Panc1 (cell line): Measurements from ENCODE around the gene WFDC10A. TPM values are rescaled to one million over a fixed set of nuclear protein-coding genes. Genes with fewer than 3 reads are reported as not detected.

ENCODE experiments used
- ATAC-seq: fragments of 200-7000 bp; cut with Tn5 transposase; 2 replicates; pipeline ENCODE4 v1.9.1; 2020; ENCODE audit warnings: mild to moderate bottlenecking, moderate library complexity
- BruUV-seq: library from RNA; stranded (reverse); fragments of 400-500 nt; replicated peaks from 2 replicates; lab custom pipeline; 2021; lab: Mats Ljungman, UMichigan
- CTCF ChIA-PET: fragments of 300-600 bp; sonication (Branson Sonifier 250); formaldehyde crosslinking; loops from one replicate; lab custom pipeline; 2022; ENCODE audit warnings: antibody characterized with exemption; lab: Charles Lee
- POLR2A ChIA-PET: fragments of 300-600 bp; sonication (Branson Sonifier 250); formaldehyde crosslinking; loops from one replicate; lab custom pipeline; 2022; ENCODE audit warnings: antibody characterized with exemption; lab: Charles Lee
- DNase-seq: peaks from one replicate; pipeline ENCODE4 v3.0.0-alpha.2; 2010; ENCODE audit warnings: low read depth, low spot score
- H3K27ac ChIP-seq: 2 replicates; pipeline ENCODE4 v1.5.1; 2011; ENCODE audit warnings: mild to moderate bottlenecking, low read length, inconsistent platforms
- H3K27me3 ChIP-seq: fragments of 200-500 bp; sonication (Bioruptor generic); 2 replicates; pipeline ENCODE4 v1.6.0; 2014; ENCODE audit warnings: low read length, inconsistent platforms; ENCODE audit not compliant: control insufficient read depth, insufficient read depth
- H3K36me3 ChIP-seq: fragments of 200-500 bp; sonication (Bioruptor generic); 2 replicates; pipeline ENCODE4 v1.5.1; 2014; ENCODE audit warnings: inconsistent platforms, mild to moderate bottlenecking, low read length, moderate library complexity; ENCODE audit not compliant: control insufficient read depth, insufficient read depth
- H3K4me1 ChIP-seq: 2 replicates; pipeline ENCODE4 v1.5.1; 2011; ENCODE audit warnings: inconsistent platforms, mild to moderate bottlenecking, low read length, moderate library complexity; ENCODE audit not compliant: control insufficient read depth, insufficient read depth
- H3K4me3 ChIP-seq, 2 experiments: 2 replicates each; pipeline ENCODE4 v1.5.1; 2011 to 2012; ENCODE audit warnings: low read depth in 2 of 2, low read length in 2 of 2, mild to moderate bottlenecking in 2 of 2, inconsistent platforms in 1 of 2, moderate library complexity in 1 of 2
- H3K9me3 ChIP-seq: fragments of 200-500 bp; sonication (Bioruptor generic); 2 replicates; pipeline ENCODE4 v1.5.1; 2014; ENCODE audit warnings: low read depth, mild to moderate bottlenecking, inconsistent platforms, low read length, moderate library complexity; ENCODE audit not compliant: control insufficient read depth, insufficient read depth
- POLR2AphosphoS5 ChIP-seq: IDR thresholded peaks from 2 replicates; pipeline ENCODE4 v1.6.1; 2012; ENCODE audit warnings: mild to moderate bottlenecking, low read depth, low read length, moderate library complexity
- SIN3A ChIP-seq: IDR thresholded peaks from 2 replicates; pipeline ENCODE4 v1.6.1; 2012; ENCODE audit warnings: low read depth, mild to moderate bottlenecking, low read length, moderate library complexity, borderline replicate concordance; ENCODE audit not compliant: insufficient read depth
- TCF7L2 ChIP-seq: IDR thresholded peaks from 2 replicates; pipeline ENCODE4 v1.6.1; 2011; ENCODE audit warnings: mild to moderate bottlenecking, low read depth, low read length, inconsistent platforms
- in situ Hi-C: cut with HindIII; loops from 2 replicates; pipeline ENCODE4 v1.10.0; 2016; ENCODE audit warnings: low sequenced_read_pairs, low pct_unique_long_range_greater_than_20kb
- intact Hi-C: fragments of 100-400 bp; cut with micrococcal nuclease; formaldehyde crosslinking; loops from one replicate; pipeline ENCODE4 v1.10.0; 2022; ENCODE audit not compliant: unreplicated experiment
- total RNA-seq: library from RNA; stranded (reverse); gene quantifications from one replicate; pipeline ENCODE4 v1.2.1, GENCODE V29; 2021; ENCODE audit not compliant: unreplicated experiment
- TF ChIP-seq, protein P1 (sequence below): fragments of 450-650 bp; IDR thresholded peaks from 2 replicates; pipeline ENCODE4 v1.5.1; 2017; ENCODE audit warnings: mild to moderate bottlenecking
- TF ChIP-seq, protein P2 (sequence below), 2 experiments: IDR thresholded peaks; 2 replicates each; pipeline ENCODE4 v1.6.1; 2011 to 2012; ENCODE audit warnings: low read depth in 2 of 2, control low read depth in 1 of 2, low read length in 1 of 2, mild to moderate bottlenecking in 1 of 2, moderate library complexity in 1 of 2; ENCODE audit not compliant: insufficient read depth in 1 of 2

WFDC10A gene
- total RNA-seq, 1 experiment from 2014 or later, result not detected

DNA sequence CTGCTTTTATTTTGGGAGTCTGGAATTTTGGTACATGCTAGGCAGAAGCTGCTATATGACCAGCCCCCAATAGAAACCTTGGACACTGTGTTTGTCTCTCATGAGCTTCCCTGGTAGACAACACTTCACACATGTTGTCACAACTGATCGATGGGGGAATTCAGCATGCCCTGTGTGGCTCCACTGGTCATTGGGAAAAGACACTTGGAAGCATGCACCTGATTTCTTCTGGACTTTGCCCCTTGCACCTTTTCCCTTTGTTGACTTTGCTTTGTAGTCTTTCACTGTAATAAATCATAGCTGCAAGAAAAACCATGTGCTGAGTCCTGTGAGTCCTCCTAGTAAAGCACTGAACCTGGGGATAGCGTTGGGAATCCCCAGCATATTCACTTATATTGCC is 7.9 kb upstream of the WFDC10A start:
- no peaks in the 10 kb centered on the region for H3K4me1 ChIP-seq
- no TSS peak for BruUV-seq
- POLR2A ChIA-PET, result no interaction called here
- H3K27me3 ChIP-seq, result no peaks in the 10 kb centered on the region
- no peak overlapping the region for H3K4me3 ChIP-seq
- ATAC-seq, result no peak
- no peak for TF ChIP-seq POLR2AphosphoS5
- TF ChIP-seq, protein P1, sequence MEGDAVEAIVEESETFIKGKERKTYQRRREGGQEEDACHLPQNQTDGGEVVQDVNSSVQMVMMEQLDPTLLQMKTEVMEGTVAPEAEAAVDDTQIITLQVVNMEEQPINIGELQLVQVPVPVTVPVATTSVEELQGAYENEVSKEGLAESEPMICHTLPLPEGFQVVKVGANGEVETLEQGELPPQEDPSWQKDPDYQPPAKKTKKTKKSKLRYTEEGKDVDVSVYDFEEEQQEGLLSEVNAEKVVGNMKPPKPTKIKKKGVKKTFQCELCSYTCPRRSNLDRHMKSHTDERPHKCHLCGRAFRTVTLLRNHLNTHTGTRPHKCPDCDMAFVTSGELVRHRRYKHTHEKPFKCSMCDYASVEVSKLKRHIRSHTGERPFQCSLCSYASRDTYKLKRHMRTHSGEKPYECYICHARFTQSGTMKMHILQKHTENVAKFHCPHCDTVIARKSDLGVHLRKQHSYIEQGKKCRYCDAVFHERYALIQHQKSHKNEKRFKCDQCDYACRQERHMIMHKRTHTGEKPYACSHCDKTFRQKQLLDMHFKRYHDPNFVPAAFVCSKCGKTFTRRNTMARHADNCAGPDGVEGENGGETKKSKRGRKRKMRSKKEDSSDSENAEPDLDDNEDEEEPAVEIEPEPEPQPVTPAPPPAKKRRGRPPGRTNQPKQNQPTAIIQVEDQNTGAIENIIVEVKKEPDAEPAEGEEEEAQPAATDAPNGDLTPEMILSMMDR, result no peak
- TF ChIP-seq, protein P2, sequence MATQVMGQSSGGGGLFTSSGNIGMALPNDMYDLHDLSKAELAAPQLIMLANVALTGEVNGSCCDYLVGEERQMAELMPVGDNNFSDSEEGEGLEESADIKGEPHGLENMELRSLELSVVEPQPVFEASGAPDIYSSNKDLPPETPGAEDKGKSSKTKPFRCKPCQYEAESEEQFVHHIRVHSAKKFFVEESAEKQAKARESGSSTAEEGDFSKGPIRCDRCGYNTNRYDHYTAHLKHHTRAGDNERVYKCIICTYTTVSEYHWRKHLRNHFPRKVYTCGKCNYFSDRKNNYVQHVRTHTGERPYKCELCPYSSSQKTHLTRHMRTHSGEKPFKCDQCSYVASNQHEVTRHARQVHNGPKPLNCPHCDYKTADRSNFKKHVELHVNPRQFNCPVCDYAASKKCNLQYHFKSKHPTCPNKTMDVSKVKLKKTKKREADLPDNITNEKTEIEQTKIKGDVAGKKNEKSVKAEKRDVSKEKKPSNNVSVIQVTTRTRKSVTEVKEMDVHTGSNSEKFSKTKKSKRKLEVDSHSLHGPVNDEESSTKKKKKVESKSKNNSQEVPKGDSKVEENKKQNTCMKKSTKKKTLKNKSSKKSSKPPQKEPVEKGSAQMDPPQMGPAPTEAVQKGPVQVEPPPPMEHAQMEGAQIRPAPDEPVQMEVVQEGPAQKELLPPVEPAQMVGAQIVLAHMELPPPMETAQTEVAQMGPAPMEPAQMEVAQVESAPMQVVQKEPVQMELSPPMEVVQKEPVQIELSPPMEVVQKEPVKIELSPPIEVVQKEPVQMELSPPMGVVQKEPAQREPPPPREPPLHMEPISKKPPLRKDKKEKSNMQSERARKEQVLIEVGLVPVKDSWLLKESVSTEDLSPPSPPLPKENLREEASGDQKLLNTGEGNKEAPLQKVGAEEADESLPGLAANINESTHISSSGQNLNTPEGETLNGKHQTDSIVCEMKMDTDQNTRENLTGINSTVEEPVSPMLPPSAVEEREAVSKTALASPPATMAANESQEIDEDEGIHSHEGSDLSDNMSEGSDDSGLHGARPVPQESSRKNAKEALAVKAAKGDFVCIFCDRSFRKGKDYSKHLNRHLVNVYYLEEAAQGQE (IDR thresholded peaks at IDR 0.05; ENCODE audit: insufficient read depth in 1 of 2, low read depth in 2 of 2, low read length in 1 of 2), result no peak
- TF ChIP-seq SIN3A, result no peak
- no peak for TF ChIP-seq TCF7L2
- H3K9me3 ChIP-seq, result no peaks in the 10 kb centered on the region
- in situ Hi-C loops (no loop called here), intact Hi-C loops (no loop called here)
- CTCF ChIA-PET, result no interaction called here
- DNase-seq, result no peak
- no peak overlapping the region for H3K27ac ChIP-seq
- H3K36me3 ChIP-seq, result no peaks in the 10 kb centered on the region; the same call in 1 of the 2 replicates

DNA sequence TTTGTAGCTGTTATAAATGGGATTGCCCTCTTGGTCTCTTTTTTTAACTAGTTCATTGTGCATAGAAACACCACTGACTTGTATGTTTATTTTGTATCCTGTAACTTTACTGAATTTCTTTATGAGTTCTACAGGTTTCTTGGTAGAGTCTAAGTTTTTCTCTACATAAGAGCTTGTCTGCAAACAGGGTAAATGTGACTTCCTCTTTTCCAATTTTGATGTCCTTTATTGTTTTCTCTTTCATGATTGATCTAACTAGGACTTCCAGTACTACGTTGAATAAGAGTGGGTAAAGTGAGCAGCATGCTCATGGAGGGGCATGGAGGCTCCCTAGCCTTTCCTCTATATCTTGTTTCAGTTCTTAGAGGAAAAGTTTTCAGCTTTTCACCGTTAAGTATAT is 3.0 kb upstream of the WFDC10A start:
- DNase-seq (no peak), ATAC-seq (no peak)
- H3K27ac ChIP-seq, result no peak overlapping the region
- CTCF ChIA-PET, result no interaction called here
- H3K36me3 ChIP-seq, result no peaks in the 10 kb centered on the region
- H3K4me3 ChIP-seq, result no peak overlapping the region
- in situ Hi-C loops (no loop called here), intact Hi-C loops (no loop called here)
- POLR2A ChIA-PET, result no interaction called here
- TF ChIP-seq SIN3A (no peak), POLR2AphosphoS5 (no peak), TCF7L2 (no peak)
- TF ChIP-seq, protein P2 (IDR thresholded peaks at IDR 0.05; ENCODE audit: insufficient read depth in 1 of 2, low read depth in 2 of 2, low read length in 1 of 2), result no peak
- TF ChIP-seq, protein P1, result no peak
- no peaks in the 10 kb centered on the region for H3K27me3 ChIP-seq
- no TSS peak for BruUV-seq
- no peaks in the 10 kb centered on the region for H3K4me1 ChIP-seq
- H3K9me3 ChIP-seq, result no peaks in the 10 kb centered on the region
